Measurements from ENCODE around the gene MYL1. TPM values are rescaled to one million over a fixed set of nuclear protein-coding genes. Genes with fewer than 3 reads are reported as not detected.

Gene MYL1
- polyA plus RNA-seq (2014; cell fraction: cytosol; rRNA removed): not detected in 2 replicates
- not detected in 2 replicates for polyA plus RNA-seq (2014; cell fraction: nucleus; rRNA removed)

DNA sequence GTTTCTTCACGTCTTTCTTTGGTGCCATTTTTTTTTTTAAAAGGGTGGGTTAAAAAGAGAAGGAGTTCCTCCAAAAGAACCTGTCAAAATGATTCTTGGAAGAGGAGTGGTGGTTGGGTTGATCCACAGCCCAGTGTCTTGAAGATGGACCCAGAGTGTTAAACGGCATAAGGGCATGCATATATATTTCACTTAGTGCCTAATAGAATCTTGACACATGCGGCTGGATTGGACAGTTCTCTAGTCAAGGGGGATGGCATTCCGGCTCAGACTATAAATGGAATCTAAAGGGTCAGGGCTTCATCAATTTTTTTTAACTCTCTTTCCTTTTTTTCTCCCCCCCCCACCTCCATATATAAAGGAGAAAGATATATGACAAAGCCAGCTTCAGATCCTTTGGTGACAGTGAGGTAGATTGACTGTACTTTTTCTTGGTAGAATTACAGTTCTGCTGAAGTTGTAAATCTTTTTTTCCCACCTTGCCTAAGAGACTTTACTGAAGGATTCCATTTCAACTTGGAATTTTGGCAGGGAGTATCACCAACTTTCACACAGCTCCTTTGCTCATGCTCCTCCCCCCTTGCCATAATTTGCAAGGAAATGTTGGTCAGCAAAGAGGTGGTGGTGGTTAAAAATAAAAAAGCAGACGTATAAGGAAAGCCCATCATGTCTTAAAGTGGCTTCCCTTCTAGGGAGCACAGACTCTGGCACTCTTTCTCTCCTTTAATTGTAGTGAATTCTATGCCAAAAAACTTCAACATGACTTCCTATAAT, at the start of gene MYL1:
TSS of gene MYL1 (minus strand) at position 160 of the 774 bp plus-strand sequence. CDS start at position 28, 132 bp downstream.
- DNase-seq (ENCODE audit: low spot score): peak; percentile 2

DNA sequence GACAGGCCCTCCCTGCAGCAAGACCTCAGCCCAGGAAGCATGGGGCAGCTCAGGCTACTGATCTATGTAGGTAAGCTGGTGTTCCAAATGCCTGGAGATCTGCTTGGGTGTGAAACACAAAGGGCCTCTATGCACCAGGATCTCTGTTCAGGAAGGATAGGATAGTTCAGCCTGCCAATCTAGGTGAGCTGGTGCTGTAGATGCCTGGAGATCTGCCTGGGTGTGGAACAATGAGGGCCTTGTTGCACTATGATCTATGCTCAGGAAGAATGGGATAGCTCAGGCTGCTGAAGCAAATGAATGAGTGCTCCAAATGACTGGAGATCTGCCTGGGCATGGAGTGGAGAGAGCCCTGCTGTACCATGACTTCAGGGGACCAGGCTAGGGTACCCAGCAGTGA, 48.9 kb upstream of the MYL1 start:
- DNase-seq (ENCODE audit: low spot score): no peak

DNA sequence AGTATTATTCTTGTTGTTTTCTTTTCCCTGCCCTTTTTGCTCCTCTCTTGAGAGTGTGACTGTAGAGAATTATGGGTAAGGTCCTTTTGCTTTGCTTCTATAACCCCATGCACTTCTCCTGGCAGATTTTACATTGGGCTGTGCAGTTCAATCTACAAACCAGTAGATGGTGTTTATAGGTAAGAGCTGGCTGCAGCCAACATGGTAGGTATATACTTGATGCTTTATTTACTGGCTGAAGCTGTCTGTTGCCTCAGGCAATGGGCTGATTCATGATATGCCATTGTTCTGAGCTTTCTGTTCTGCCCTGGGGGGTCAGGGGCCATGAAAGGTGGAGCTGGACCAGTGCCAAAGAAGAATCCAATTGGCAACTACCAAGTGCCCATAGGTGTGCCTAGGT, 48.3 kb upstream of the MYL1 start:
- DNase-seq (ENCODE audit: low spot score): peak; percentile 5

DNA sequence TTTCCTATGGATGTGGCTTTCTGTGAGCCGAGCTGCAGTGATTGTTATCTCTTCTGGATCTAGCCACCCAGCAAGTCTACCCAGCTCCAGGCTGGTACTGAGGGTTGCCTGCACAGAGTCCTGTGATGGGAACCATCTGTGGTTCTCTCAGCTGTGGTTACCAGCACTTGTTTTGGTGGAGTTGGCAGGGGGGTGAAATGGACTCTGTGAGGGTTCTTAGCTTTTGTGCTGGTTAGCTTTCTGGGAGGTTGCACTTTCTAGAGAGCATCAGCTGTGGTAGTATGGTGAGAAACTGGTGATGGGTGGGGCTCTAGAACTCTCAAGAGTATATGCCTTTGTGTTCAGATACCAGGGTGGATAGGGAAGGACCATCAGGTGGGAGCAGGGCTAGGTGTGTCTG, 45.4 kb upstream of the MYL1 start:
- DNase-seq (ENCODE audit: low spot score): no peak

DNA sequence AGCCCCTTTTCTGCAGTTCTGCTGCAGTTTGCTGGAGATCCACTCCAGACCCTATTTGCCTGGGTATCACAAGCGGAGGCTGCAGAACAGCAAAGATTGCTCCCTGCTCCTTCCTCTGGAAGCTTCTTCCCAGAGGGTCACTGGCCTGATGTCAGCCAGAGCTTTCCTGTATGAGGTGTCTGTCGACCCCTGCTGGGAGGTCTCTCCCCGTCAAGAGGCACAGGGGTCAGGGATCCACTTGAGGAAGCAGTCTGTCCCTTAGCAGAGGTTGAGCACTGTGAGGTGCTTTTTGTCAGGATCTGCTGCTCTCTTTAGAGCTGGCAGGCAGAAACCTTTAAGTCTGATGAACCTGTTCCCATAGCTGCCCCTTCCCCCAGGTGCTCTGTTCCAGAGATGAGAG, 42.0 kb upstream of the MYL1 start:
- DNase-seq (ENCODE audit: low spot score): peak; percentile 30

DNA sequence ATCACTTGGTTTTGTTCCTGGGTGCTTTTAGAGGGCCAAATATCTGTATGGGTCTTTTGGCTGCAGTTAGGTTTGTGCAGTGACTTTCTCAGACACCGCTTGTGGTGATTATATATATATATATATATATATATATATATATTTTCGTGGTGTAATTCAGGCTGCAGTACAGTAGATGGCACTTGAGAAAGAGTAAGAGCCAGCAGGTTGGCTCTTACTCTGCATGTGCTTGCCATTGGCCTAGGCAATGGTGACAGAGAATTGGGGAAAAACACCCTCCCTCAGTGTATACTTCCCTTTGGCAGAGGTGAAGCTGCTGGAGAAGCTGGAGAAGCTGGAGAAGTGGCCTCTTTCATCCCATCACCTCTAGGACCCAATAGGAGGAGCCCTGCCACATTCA, 22.2 kb upstream of the MYL1 start:
- DNase-seq (ENCODE audit: low spot score): no peak

DNA sequence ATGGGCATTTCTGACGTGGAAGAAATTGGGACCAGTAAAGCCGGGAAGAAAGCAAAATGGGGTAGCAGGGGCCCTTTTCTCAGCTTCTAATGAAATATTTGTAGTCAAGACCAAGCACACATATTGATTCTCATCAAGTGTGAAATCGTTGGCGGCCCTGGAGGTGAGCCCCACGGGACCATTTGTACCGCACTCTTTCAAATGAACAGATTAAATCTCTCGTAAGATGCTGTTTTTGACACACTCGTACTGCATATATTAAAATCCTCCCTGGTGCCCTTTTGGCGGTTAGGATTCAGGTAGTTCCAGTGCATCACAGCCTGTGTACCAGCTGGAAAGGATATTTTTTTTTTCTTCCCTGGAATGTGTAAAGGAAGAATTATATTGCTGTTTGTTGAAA, 9.9 kb upstream of the MYL1 start:
- DNase-seq (ENCODE audit: low spot score): no peak

DNA sequence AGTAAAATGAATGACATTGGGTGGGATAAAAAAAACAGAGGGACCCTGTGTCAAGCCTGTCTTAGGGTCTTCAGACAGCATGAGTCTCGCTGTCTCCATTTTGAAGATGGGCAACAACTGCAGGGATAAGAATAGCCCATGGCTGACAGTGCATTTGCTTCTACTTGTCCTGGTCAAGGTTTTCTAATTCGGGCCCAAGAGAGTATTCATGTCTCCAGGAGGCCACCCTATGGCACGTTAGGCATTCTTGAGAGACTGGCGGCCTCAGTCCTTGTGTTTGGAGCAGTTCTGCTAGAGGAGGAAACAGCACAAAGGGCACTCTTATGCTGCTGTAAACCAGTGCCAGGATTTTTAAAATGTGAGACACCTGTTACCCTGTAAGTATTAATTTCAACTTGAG, 9.5 kb upstream of the MYL1 start:
- no peak for DNase-seq (ENCODE audit: low spot score)

DNA sequence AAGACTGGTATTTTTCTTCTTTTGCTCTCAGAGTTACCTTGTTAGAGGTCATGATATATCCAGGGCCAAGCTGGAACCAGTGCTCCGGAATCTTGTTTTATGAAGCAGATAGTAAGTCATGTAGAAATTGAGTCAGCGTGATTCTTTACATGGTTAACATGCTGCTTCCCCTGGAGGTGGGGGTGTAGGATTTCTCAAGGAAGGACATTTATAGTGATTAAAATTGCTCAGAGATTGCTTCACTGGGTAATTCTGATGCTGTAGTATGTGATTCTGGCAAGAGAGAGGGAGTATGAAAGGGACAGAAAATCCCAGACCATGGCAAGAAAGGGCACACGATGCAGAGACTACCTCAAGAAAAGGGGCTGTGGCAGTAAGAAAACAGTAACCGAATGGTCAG, 8.0 kb upstream of the MYL1 start:
- no peak for DNase-seq (ENCODE audit: low spot score)

DNA sequence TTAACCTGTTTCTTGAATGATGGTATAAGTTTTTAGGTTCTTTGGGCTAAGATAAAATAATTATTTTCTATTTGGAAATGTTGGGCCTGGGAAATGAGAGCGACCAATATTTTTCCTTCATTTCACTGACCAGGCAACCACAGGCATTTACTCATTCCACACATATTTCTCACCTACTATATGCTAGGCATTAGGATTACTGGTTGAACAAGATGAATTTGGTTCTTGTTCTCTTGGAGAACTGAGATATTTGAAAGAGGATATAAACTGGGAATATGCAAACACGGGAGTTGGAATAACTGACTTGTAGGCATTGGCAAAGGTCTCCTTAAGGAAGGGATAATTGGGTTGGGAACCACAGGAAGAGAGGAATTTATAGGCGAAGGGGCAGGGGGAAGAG, 3.9 kb upstream of the MYL1 start:
- no peak for DNase-seq (ENCODE audit: low spot score)

DNA sequence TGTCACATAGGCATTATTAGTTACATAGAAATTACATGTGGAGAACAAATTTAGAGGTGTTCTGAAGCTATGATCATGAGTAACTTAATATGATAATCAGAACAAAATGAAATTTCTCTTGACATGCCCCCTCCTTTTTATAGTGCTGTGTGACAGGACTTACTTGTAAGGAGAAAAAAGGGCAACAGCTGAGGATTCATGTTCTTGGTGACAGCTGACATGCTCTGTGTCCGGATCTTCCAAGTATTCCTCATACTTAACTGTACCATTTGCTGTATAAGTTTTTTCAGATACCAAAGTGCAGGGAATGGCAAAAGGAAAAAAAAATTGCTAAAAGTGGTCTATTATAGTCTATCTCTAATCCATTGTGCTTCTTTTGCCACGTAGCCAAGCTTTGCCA, 3.5 kb upstream of the MYL1 start:
- no peak for DNase-seq (ENCODE audit: low spot score)

DNA sequence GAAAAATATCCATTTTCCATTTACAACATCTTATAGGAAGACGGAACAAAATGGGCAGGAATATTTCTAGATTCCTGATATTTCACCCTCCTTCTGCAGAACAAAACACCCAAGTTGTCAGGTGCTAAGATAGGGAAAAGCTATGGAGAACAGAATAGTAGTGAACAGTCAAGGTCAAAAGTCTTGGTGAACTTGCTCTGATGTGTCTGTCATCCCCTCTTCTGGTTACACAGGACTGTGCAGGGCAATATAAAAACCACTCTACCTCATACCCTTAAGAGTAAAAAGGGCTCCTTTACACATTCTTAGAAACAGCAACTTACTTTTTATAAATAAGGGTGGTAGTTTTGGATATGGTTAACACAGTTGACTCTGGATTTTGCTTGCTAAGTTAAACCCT, 4.4 kb downstream of the MYL1 start:
- DNase-seq (ENCODE audit: low spot score): no peak

DNA sequence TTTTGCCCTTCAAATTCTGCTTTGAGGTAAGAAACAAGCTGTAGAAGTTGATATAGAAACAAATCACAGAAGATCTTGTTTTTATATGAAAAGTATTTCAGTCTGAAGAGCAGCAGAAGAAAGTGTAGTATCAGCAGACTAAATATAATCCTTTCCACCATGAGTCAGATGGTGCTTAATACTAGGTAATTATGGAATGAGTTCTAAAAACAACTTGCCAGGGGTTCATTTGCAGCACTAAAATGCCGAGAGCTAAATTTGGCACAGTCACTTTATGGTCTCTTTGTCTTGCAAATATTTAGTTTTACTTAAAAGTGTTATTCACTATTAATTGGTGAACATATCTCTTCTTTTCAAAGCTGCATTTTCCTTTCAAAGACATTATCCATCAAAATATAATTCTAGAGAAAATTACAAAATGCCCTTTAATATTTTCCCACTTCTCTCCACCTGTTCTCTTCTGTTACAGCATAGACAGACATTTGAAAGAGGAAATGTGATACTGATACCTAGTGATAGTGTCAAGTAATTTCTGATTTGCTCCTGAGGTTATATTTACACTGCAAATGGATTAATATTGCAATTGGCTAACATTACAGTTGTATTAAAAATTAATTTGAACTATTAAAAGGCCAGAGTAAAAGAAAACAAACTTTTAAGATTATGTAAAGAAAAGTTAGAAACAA, 5.3 kb downstream of the MYL1 start:
- DNase-seq (ENCODE audit: low spot score): no peak

DNA sequence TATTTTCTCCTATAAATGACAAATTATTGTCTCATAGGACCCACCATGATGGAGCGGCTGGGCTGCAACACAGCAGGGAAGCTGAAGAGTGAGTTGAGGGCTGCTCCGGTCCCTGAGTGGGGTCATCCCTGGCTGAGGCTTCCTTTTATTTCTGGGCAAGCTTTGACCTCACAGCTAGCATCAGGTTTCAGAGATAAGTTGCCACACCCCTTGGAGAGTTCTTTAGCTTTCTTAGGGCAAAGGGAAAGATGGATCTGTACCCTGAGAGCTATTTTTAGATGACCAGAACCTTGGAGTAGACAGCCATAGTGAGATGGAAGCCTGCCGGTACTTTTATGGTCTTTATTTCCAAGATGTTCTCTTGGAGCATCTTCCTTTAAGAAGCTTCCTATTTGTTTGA, 11.5 kb downstream of the MYL1 start:
- no peak for DNase-seq (ENCODE audit: low spot score)

DNA sequence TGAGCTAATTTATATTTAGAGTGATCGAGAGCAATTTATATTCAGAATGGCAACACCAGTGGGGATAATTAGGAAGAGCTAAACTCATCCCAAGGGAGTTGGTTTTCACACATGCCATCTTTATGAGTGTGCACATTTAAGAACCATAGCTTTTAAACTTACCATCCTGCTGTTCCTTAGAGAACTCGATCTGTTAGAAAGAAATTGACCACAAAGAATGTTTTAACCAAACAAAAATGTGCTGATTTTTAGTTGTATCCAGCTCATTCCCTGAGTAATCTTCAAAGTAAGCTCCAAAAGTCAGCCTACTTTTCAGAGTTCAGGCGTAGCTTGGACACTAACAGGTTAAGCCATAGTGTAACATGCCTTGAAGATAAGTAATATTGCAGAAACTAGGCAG, 12.6 kb downstream of the MYL1 start:
- DNase-seq (ENCODE audit: low spot score): no peak

DNA sequence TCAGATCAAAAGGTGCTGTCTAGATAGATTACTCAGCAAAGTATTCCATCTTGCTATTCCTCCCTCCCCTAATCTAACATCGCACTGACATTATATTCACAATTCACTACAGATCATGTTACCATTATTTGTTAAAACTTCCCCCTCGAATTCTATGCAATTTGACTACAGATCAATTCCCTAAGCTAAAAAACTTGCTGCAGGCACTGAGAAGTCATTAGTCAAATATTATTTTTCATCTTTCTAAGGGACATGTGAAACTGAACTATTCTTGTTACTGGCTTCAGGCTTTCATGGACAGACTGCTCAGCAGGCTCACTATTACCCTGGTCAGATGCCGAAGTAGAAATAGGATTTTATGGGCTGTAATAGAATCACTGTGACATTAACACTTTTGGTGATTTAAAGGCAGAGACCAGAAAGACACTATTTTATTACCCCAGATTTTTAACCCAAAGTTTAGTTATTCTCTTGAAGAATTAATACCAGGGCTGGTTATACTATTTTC, 15.1 kb downstream of the MYL1 start:
- no peak for DNase-seq (ENCODE audit: low spot score)

DNA sequence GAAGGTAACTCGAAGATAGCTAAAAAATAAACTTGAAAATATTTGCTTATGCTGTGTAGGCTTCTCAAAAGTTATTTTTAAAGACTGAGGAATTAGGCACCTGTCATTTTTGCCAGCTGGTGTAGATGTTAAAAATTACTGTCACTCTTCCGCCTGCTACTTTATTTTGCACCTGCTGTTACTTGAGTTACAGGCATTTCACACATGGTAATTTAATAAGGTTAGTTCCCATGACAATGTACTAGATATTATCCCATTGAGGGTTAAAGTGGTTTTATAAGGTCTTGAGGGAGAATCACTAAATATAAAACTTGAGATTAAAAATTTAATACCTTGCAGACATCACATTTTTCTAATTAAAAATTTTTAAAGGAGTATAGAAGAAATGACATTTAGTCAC, 26.6 kb downstream of the MYL1 start:
- peak; percentile 45 for DNase-seq (ENCODE audit: low spot score)

DNA sequence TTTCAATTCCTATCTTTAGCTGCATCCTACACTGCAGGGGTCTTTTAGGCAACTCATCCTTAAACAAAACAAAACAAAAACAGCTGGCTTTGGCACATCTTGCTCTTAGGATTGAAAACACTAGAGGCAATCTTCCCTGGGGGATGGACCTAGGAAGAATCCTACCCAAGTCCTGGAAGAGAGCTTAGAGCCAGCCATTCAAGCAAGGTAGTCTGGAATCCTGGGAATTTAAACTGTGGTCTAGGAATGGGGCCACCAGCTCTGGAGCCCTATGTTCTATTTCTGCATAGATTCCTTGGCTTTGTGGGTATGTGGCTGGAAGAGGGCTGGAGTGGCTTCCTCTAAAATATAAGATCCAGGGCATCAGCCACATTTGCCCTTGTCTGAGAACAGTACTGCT, 27.7 kb downstream of the MYL1 start:
- no peak for DNase-seq (ENCODE audit: low spot score)

DNA sequence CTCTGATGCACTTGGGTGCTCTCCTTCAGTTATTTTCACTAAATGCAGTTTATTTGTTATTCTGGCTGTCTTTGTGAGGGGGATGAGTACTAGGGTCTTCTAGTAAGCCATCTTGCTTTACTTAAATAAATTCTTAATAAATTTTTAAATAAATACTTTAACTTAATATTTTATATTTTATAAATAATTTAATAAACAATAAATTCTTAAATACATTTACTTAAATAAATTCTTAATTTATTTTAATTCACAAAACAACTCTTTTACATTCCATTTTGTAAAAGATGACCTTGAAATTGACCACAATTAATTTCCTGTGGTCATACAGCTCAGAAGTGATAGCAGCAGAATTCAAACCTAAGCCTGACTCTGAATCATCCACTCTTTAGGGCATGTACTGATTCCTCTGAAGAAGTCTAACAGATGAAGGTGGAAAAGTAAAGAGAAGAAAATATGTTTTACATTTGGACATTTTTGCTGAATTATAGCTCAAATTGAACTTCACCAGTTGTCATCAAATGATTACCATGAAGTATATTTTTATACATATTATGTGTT, 28.8 kb downstream of the MYL1 start:
- DNase-seq (ENCODE audit: low spot score): no peak

DNA sequence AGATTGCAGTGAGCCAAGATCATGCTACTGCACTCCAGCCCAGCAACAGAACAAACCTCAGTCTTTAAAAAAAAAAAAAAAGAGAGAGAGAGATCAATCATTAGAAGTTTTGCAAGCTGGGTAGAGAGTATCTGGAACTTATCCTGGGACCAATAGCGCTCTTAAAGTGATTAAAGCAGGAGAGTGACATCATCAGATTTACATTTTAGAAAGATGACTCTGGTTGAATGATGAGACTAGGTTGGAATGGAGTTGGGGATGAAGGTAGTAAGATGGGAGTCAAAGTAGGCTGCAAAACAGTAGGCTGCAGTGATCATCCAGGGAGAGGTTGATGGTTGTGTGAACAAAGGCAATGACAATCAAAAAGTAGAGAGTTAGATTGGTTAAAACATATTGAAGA, 37.8 kb downstream of the MYL1 start:
- no peak for DNase-seq (ENCODE audit: low spot score)

DNA sequence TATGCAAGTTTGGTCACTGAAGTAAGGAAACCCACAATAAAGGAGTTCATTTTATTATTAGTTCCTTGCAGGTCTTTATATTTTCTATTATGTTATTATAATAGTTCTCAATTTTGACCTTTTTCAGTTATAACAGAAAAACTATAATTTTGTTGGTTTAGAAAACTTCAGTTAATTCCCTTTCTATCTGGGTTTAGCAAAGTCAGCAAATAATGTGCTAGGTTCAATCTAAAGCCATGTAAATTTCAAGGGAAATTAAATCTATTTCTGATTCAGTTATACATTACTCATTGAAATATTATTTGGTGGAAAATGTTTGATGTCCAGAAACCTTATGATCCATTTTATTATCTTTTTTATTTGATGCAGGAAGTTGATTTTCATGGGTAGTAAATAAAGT, 43.7 kb downstream of the MYL1 start:
- no peak for DNase-seq (ENCODE audit: low spot score)

DNA sequence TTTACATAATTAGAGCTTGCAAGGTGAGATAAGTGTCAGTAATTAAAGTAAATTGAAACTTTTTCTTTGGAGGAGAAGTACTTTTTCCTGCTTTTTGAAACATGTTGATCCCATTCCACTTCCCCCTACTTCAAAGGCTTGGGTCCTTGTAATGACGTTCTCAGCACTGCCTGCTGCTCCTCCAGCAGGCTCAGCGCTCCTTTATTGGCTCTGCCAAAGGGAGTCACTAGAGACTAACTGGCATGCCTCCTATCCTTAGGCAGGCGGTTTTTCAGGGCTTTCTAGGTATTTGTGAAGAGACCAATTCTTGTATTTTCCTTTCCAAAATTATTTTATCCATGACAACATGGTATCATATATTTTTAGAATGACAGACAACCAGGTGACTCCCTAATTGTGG, 45.8 kb downstream of the MYL1 start:
- DNase-seq (ENCODE audit: low spot score): no peak

DNA sequence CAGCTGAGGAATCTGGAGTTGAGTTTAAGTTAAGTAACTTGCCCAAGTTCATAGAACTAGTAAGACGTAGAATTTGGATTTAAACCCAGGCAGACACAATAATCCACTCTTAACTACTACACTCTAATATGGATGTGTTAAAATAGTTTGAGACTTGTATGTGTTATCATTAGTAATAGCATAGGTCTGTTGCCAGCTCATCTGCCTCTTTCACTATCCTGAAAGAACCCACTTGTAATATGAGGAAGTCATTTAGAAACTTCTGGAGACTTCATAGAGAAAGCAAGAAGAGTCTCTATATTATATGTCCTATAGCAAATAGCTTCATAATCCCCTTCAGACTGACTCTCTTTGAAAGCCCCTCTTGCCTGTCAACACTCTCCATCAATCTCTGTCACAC, 46.7 kb downstream of the MYL1 start:
- no peak for DNase-seq (ENCODE audit: low spot score)

All from SK-N-DZ (cell line).